HL-60 (cell line): ENCODE data around the gene TRIM9.

Experiments used
- DNase-seq, 2 experiments: peaks; one replicate each; pipeline ENCODE4 v3.0.0-alpha.2; 2010 to 2020; ENCODE audit warnings: low read depth in 1 of 2, low spot score in 1 of 2
- H3K27ac ChIP-seq: fragments of 250-450 bp; sonication (Bioruptor Pico); replicated peaks from 2 replicates; pipeline ENCODE4 v1.5.1; 2020; ENCODE audit warnings: mild to moderate bottlenecking, moderate library complexity
- H3K27me3 ChIP-seq: fragments of 250-450 bp; sonication (Bioruptor Pico); 2 replicates; pipeline ENCODE4 v1.5.1; 2021; ENCODE audit warnings: mild to moderate bottlenecking, moderate library complexity; ENCODE audit not compliant: insufficient read depth, poor library complexity, severe bottlenecking
- H3K4me3 ChIP-seq: replicated peaks from 2 replicates; pipeline ENCODE4 v1.5.1; 2011; ENCODE audit warnings: mild to moderate bottlenecking, control low read depth, low read length; ENCODE audit not compliant: insufficient read depth
- CTCF ChIP-seq: IDR thresholded peaks from one replicate; pipeline ENCODE4 v1.5.1; 2011; ENCODE audit warnings: low read length, control low read depth, inconsistent platforms; ENCODE audit not compliant: insufficient read depth
- GABPA ChIP-seq: IDR thresholded peaks from 2 replicates; pipeline ENCODE4 v1.6.1; 2012; ENCODE audit warnings: low read depth
- POLR2AphosphoS5 ChIP-seq: IDR thresholded peaks from 2 replicates; pipeline ENCODE4 v1.6.1; 2012; ENCODE audit warnings: low read depth
- REST ChIP-seq: IDR thresholded peaks from 2 replicates; pipeline ENCODE4 v1.6.1; 2012; ENCODE audit warnings: low read depth; ENCODE audit not compliant: insufficient replicate concordance
- SPI1 ChIP-seq: IDR thresholded peaks from 2 replicates; pipeline ENCODE4 v1.6.1; 2012; ENCODE audit warnings: low read depth, mild to moderate bottlenecking, borderline replicate concordance

TRIM9 gene

GRCh38 chr14:51068268-51068667 is 26.6 kb downstream of the TRIM9 start:
- no peak for DNase-seq
- no peak overlapping the region for H3K4me3 ChIP-seq
- no peaks in the 10 kb centered on the region for H3K27me3 ChIP-seq
- no peak overlapping the region for H3K27ac ChIP-seq
- TF ChIP-seq CTCF, result no peak
- no peak for TF ChIP-seq POLR2AphosphoS5
- no peak for TF ChIP-seq SPI1

GRCh38 chr14:51067295-51067694 is 27.6 kb downstream of the TRIM9 start:
- Histone ChIP-seq H3K27me3 (no peaks in the 10 kb centered on the region), H3K27ac (no peak overlapping the region), H3K4me3 (no peak overlapping the region)
- TF ChIP-seq REST (no peak), CTCF (no peak), SPI1 (no peak), POLR2AphosphoS5 (no peak), GABPA (no peak)
- no peak for DNase-seq

- Histone ChIP-seq H3K4me3 (no peak overlapping the region), H3K27ac (no peak overlapping the region), H3K27me3 (no peaks in the 10 kb centered on the region)
- DNase-seq, result no peak
- no peak for TF ChIP-seq REST
- TF ChIP-seq CTCF, result no peak
- no peak for TF ChIP-seq GABPA
- no peak for TF ChIP-seq POLR2AphosphoS5
- no peak for TF ChIP-seq SPI1
Observed at GRCh38 chr14:51066576-51066975, 28.3 kb downstream of the TRIM9 start.

- no peak overlapping the region for H3K27ac ChIP-seq
- H3K4me3 ChIP-seq, result no peak overlapping the region
- TF ChIP-seq SPI1 (no peak), REST (no peak), CTCF (no peak)
- no peaks in the 10 kb centered on the region for H3K27me3 ChIP-seq
- DNase-seq, result no peak
Observed at GRCh38 chr14:51059032-51059431, 35.9 kb downstream of the TRIM9 start.
